ENCODE measurements around the gene ASMTL.
"Not testable (repeated sequence)": the region's sequence is repeated elsewhere in the genome, so short reads cannot be mapped to it uniquely, and the experiment has no call there.

ASMTL gene

GRCh38 chrX:1453951-1454785 is 1.5 kb upstream of the ASMTL start:
- DNase-seq: peak; percentile 89

GRCh38 chrX:1453395-1453783 is 680 bp upstream of the ASMTL start:
- DNase-seq: no peak

- peak; percentile 53 for DNase-seq
These were observed 821 bp downstream of the ASMTL start for GRCh38 chrX:1451661-1452515.

- no peak for DNase-seq
These were observed 1.5 kb downstream of the ASMTL start for GRCh38 chrX:1451251-1451660.

- DNase-seq: no peak
These were observed 2.1 kb downstream of the ASMTL start for GRCh38 chrX:1450361-1451161.

- DNase-seq: no peak
These were observed 2.9 kb downstream of the ASMTL start for GRCh38 chrX:1449823-1450149.

GRCh38 chrX:1449036-1449822 is 3.5 kb downstream of the ASMTL start:
- no peak for DNase-seq

GRCh38 chrX:1448573-1449001 is 4.1 kb downstream of the ASMTL start:
- not testable (repeated sequence) for DNase-seq

GRCh38 chrX:1447969-1448572 is 4.6 kb downstream of the ASMTL start:
- not testable (repeated sequence) for DNase-seq

GRCh38 chrX:1446984-1447968 is 5.4 kb downstream of the ASMTL start:
- DNase-seq: not testable (repeated sequence)

GRCh38 chrX:1444561-1445500 is 7.9 kb downstream of the ASMTL start:
- DNase-seq: peak; percentile 3

GRCh38 chrX:1443496-1444075 is 9.1 kb downstream of the ASMTL start:
- DNase-seq: peak; percentile 14

- peak; percentile 8 for DNase-seq
These were observed 9.9 kb downstream of the ASMTL start for GRCh38 chrX:1442724-1443367.

GRCh38 chrX:1442016-1442665 is 10.6 kb downstream of the ASMTL start:
- DNase-seq: peak; percentile 10

- no peak for DNase-seq
These were observed 12.2 kb downstream of the ASMTL start for GRCh38 chrX:1440506-1440905.

- DNase-seq: peak; percentile 11
These were observed 17.3 kb downstream of the ASMTL start for GRCh38 chrX:1435241-1435895.

GRCh38 chrX:1434871-1435240 is 17.9 kb downstream of the ASMTL start:
- no peak for DNase-seq

Data from femur (tissue), 1 donor.